ENCODE data around the gene KCNJ14.
A peak's percentile ranks its signal among the peaks of the same experiment; 100 is the strongest.

The KCNJ14 gene

DNA sequence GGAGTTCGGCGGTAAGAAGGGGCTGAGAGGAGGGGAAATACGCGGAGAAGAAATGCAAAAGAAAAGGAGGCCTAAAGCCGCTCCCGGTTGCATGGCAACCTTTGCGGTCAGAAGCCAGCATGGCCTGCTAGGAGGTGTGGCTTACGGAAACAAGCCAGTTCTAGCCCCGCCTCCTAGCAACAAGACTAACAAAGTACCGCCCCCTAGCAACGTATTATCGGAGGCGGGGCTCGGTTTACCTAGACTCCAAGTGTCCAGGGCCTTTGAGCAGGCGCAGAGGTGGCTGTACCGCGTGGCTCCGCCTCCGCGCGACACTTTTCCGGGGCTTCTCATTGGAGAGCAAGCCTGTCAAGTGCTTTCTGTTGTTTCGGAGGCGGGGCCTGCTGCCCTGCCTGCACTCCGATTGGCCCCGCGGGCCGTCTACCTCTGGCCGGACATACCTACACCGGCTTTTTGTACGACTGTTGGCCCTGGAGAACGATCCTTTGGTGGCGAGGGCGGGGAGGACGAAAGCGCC is 13.5 kb downstream of the KCNJ14 start:
- H3K9ac ChIP-seq (ENCODE audit: low read length), result peak overlapping the region; percentile 60
- H3K4ac ChIP-seq (ENCODE audit: low read depth, low read length), result no peak overlapping the region
- H3K79me1 ChIP-seq (ENCODE audit: low read length), result peaks cover 20% of the 10 kb centered on the region
- no peak overlapping the region for H2BK120ac ChIP-seq (ENCODE audit: low read depth, low read length)
- H3K4me2 ChIP-seq (ENCODE audit: low read length), result peak overlapping the region; percentile 9
- H3K4me3 ChIP-seq (ENCODE audit: low read length), result no peak overlapping the region
- no peak overlapping the region for H3K18ac ChIP-seq (ENCODE audit: low read length)
- no peak overlapping the region for H4K8ac ChIP-seq (ENCODE audit: low read depth, low read length)
- no peaks in the 10 kb centered on the region for H3K4me1 ChIP-seq (ENCODE audit: control insufficient read depth, low read depth, low read length)
- no peak overlapping the region for H2BK5ac ChIP-seq (ENCODE audit: low read length)
- H4K5ac ChIP-seq (ENCODE audit: low read length), result no peak overlapping the region
- no peak overlapping the region for H3K27ac ChIP-seq (ENCODE audit: low read depth, low read length)
- no peak overlapping the region for H2BK15ac ChIP-seq (replicated peaks; ENCODE audit: low read depth)
- H3K23ac ChIP-seq (ENCODE audit: low read length), result no peak overlapping the region
- H2AK5ac ChIP-seq (ENCODE audit: low read length), result no peak overlapping the region
- no CpG with 5 or more reads among the region's 36 CpGs for WGBS (ENCODE audit: extremely low coverage, insufficient coverage, low lambda C conversion rate)
- peaks cover 8% of the 10 kb centered on the region for H3K79me2 ChIP-seq (ENCODE audit: control insufficient read depth, insufficient read depth, low read length)
- DNase-seq, result peak; percentile 100
- H3K36me3 ChIP-seq (ENCODE audit: control insufficient read depth, insufficient read depth, low read length), result peaks cover 13% of the 10 kb centered on the region
- peak overlapping the region; percentile 80 for H3K56ac ChIP-seq (ENCODE audit: low read length)
- H3K27me3 ChIP-seq (ENCODE audit: insufficient read depth, low read length, poor library complexity), result no peaks in the 10 kb centered on the region

GRCh38 chr19:48469289-48469881 is 14.0 kb downstream of the KCNJ14 start, which contains the start of gene CYTH2:
Gene CYTH2 (plus strand): TSS chr19:48469369. CDS start chr19:48469508, 139 bp downstream.
- Histone ChIP-seq H3K4me2 (ENCODE audit: low read length) (peak within 1 kb of the TSS; percentile 82), H3K79me2 (ENCODE audit: control insufficient read depth, insufficient read depth, low read length) (peaks cover 8% of the 10 kb centered on the region), H3K36me3 (ENCODE audit: control insufficient read depth, insufficient read depth, low read length) (peaks cover 13% of the 10 kb centered on the region), H3K4me3 (ENCODE audit: low read length) (peak within 1 kb of the TSS; percentile 87), H3K56ac (ENCODE audit: low read length) (peak within 1 kb of the TSS; percentile 97), H3K4me1 (ENCODE audit: control insufficient read depth, low read depth, low read length) (no peaks in the 10 kb centered on the region), H3K23ac (ENCODE audit: low read length) (peak within 1 kb of the TSS; percentile 50), H2AK5ac (ENCODE audit: low read length) (peak within 1 kb of the TSS; percentile 50), H3K9ac (ENCODE audit: low read length) (peak within 1 kb of the TSS; percentile 95), H2BK5ac (ENCODE audit: low read length) (peak within 1 kb of the TSS; percentile 69), H2BK120ac (ENCODE audit: low read depth, low read length) (peak within 1 kb of the TSS; percentile 94), H4K8ac (ENCODE audit: low read depth, low read length) (peak within 1 kb of the TSS; percentile 99), H2BK15ac (replicated peaks; ENCODE audit: low read depth) (no peak within 1 kb of the TSS), H3K4ac (ENCODE audit: low read depth, low read length) (peak within 1 kb of the TSS; percentile 98), H3K79me1 (ENCODE audit: low read length) (peaks cover 20% of the 10 kb centered on the region), H3K18ac (ENCODE audit: low read length) (peak within 1 kb of the TSS; percentile 97), H4K5ac (ENCODE audit: low read length) (no peak within 1 kb of the TSS), H3K27me3 (ENCODE audit: insufficient read depth, low read length, poor library complexity) (no peaks in the 10 kb centered on the region), H3K27ac (ENCODE audit: low read depth, low read length) (peak within 1 kb of the TSS; percentile 96)
- WGBS (ENCODE audit: extremely low coverage, insufficient coverage, low lambda C conversion rate), result no CpG with 5 or more reads among the region's 66 CpGs
- DNase-seq, result peak; percentile 86

GRCh38 chr19:48469934-48470680 is 14.7 kb downstream of the KCNJ14 start:
- H4K5ac ChIP-seq (ENCODE audit: low read length), result no peak overlapping the region
- peak overlapping the region; percentile 50 for H3K23ac ChIP-seq (ENCODE audit: low read length)
- H3K4me3 ChIP-seq (ENCODE audit: low read length), result peak overlapping the region; percentile 74
- peaks cover 8% of the 10 kb centered on the region for H3K79me2 ChIP-seq (ENCODE audit: control insufficient read depth, insufficient read depth, low read length)
- H3K9ac ChIP-seq (ENCODE audit: low read length), result peak overlapping the region; percentile 90
- H2BK15ac ChIP-seq (replicated peaks; ENCODE audit: low read depth), result no peak overlapping the region
- peaks cover 18% of the 10 kb centered on the region for H3K36me3 ChIP-seq (ENCODE audit: control insufficient read depth, insufficient read depth, low read length)
- no peak overlapping the region for H3K4ac ChIP-seq (ENCODE audit: low read depth, low read length)
- no peak overlapping the region for H4K8ac ChIP-seq (ENCODE audit: low read depth, low read length)
- H3K4me1 ChIP-seq (ENCODE audit: control insufficient read depth, low read depth, low read length), result no peaks in the 10 kb centered on the region
- H2BK120ac ChIP-seq (ENCODE audit: low read depth, low read length), result no peak overlapping the region
- no peak for DNase-seq
- peaks cover 20% of the 10 kb centered on the region for H3K79me1 ChIP-seq (ENCODE audit: low read length)
- H3K27me3 ChIP-seq (ENCODE audit: insufficient read depth, low read length, poor library complexity), result no peaks in the 10 kb centered on the region
- WGBS (ENCODE audit: extremely low coverage, insufficient coverage, low lambda C conversion rate), result no CpG with 5 or more reads among the region's 20 CpGs
- H3K27ac ChIP-seq (ENCODE audit: low read depth, low read length), result no peak overlapping the region
- H3K18ac ChIP-seq (ENCODE audit: low read length), result no peak overlapping the region
- H3K4me2 ChIP-seq (ENCODE audit: low read length), result peak overlapping the region; percentile 82
- no peak overlapping the region for H2BK5ac ChIP-seq (ENCODE audit: low read length)
- H3K56ac ChIP-seq (ENCODE audit: low read length), result peak overlapping the region; percentile 89
- H2AK5ac ChIP-seq (ENCODE audit: low read length), result peak overlapping the region; percentile 50

GRCh38 chr19:48470856-48471255 is 15.5 kb downstream of the KCNJ14 start:
- no peak for DNase-seq
- no peaks in the 10 kb centered on the region for H3K27me3 ChIP-seq (ENCODE audit: insufficient read depth, low read length, poor library complexity)
- no peak overlapping the region for H2BK5ac ChIP-seq (ENCODE audit: low read length)
- H3K4me2 ChIP-seq (ENCODE audit: low read length), result no peak overlapping the region
- no peak overlapping the region for H2AK5ac ChIP-seq (ENCODE audit: low read length)
- no peak overlapping the region for H3K23ac ChIP-seq (ENCODE audit: low read length)
- no peak overlapping the region for H4K5ac ChIP-seq (ENCODE audit: low read length)
- no peaks in the 10 kb centered on the region for H3K4me1 ChIP-seq (ENCODE audit: control insufficient read depth, low read depth, low read length)
- no peak overlapping the region for H3K27ac ChIP-seq (ENCODE audit: low read depth, low read length)
- H3K36me3 ChIP-seq (ENCODE audit: control insufficient read depth, insufficient read depth, low read length), result peaks cover 20% of the 10 kb centered on the region
- H2BK15ac ChIP-seq (replicated peaks; ENCODE audit: low read depth), result no peak overlapping the region
- H3K79me1 ChIP-seq (ENCODE audit: low read length), result peaks cover 20% of the 10 kb centered on the region
- H3K56ac ChIP-seq (ENCODE audit: low read length), result no peak overlapping the region
- no peak overlapping the region for H3K4ac ChIP-seq (ENCODE audit: low read depth, low read length)
- no peak overlapping the region for H4K8ac ChIP-seq (ENCODE audit: low read depth, low read length)
- no peak overlapping the region for H2BK120ac ChIP-seq (ENCODE audit: low read depth, low read length)
- H3K18ac ChIP-seq (ENCODE audit: low read length), result no peak overlapping the region
- H3K79me2 ChIP-seq (ENCODE audit: control insufficient read depth, insufficient read depth, low read length), result peaks cover 8% of the 10 kb centered on the region
- no CpG with 5 or more reads among the region's 10 CpGs for WGBS (ENCODE audit: extremely low coverage, insufficient coverage, low lambda C conversion rate)
- no peak overlapping the region for H3K4me3 ChIP-seq (ENCODE audit: low read length)
- H3K9ac ChIP-seq (ENCODE audit: low read length), result no peak overlapping the region

DNA sequence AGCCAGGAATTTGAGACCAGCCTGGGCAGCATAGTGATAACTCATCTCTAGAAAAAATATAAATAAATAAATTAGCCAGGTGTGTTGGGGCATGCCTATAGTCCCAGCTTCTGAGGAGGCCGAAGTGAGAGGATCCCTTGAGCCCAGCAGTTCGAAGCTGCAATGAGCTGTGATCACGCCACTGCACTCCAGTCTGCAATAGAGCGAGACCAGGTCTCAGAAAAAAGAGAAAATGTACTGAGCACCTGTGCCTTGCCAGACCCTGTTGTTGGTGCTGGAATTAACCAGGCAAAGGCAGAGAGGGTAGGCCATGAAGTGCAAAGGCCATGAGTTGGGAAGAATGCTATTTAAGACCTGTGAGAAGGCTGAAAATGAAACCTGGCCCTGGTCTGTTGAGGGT is 16.5 kb downstream of the KCNJ14 start:
- WGBS (ENCODE audit: extremely low coverage, insufficient coverage, low lambda C conversion rate), result no CpG with 5 or more reads among the region's 4 CpGs

More for the DNA sequence above, 16.5 kb downstream of the KCNJ14 start:
- Histone ChIP-seq H3K18ac (ENCODE audit: low read length) (no peak overlapping the region), H3K56ac (ENCODE audit: low read length) (no peak overlapping the region), H2BK120ac (ENCODE audit: low read depth, low read length) (no peak overlapping the region), H3K27ac (ENCODE audit: low read depth, low read length) (no peak overlapping the region), H4K8ac (ENCODE audit: low read depth, low read length) (no peak overlapping the region), H3K36me3 (ENCODE audit: control insufficient read depth, insufficient read depth, low read length) (peaks cover 23% of the 10 kb centered on the region), H3K27me3 (ENCODE audit: insufficient read depth, low read length, poor library complexity) (no peaks in the 10 kb centered on the region), H3K79me2 (ENCODE audit: control insufficient read depth, insufficient read depth, low read length) (peaks cover 8% of the 10 kb centered on the region), H3K79me1 (ENCODE audit: low read length) (peaks cover 20% of the 10 kb centered on the region), H2BK15ac (replicated peaks; ENCODE audit: low read depth) (no peak overlapping the region), H2BK5ac (ENCODE audit: low read length) (no peak overlapping the region), H3K4ac (ENCODE audit: low read depth, low read length) (no peak overlapping the region), H3K23ac (ENCODE audit: low read length) (no peak overlapping the region), H4K5ac (ENCODE audit: low read length) (no peak overlapping the region), H2AK5ac (ENCODE audit: low read length) (no peak overlapping the region), H3K4me1 (ENCODE audit: control insufficient read depth, low read depth, low read length) (no peaks in the 10 kb centered on the region), H3K4me2 (ENCODE audit: low read length) (no peak overlapping the region), H3K4me3 (ENCODE audit: low read length) (no peak overlapping the region), H3K9ac (ENCODE audit: low read length) (no peak overlapping the region)
- no peak for DNase-seq
